Muscle of leg (tissue), 11 donors: ENCODE data around the gene FBP2. TPM values are rescaled to one million over a fixed set of nuclear protein-coding genes. Genes with fewer than 3 reads are reported as not detected.
A peak's percentile ranks its signal among the peaks of the same experiment; 100 is the strongest.
"Not testable (repeated sequence)": the region's sequence is repeated elsewhere in the genome, so short reads cannot be mapped to it uniquely, and the experiment has no call there.

Experiments used
- DNase-seq: peaks from one replicate; pipeline ENCODE4 v3.0.0; 2013
- H3K27ac ChIP-seq: one replicate; pipeline ENCODE4 v1.5.1; 2013; ENCODE audit warnings: mild to moderate bottlenecking, low read length, control low read depth
- H3K27me3 ChIP-seq: one replicate; pipeline ENCODE4 v1.6.1; 2013; ENCODE audit warnings: low read length; ENCODE audit not compliant: control insufficient read depth, insufficient read depth
- H3K36me3 ChIP-seq: one replicate; pipeline ENCODE4 v1.6.1; 2013; ENCODE audit warnings: low read length; ENCODE audit not compliant: control insufficient read depth, insufficient read depth
- H3K4me1 ChIP-seq: one replicate; pipeline ENCODE4 v1.6.1; 2013; ENCODE audit warnings: low read length; ENCODE audit not compliant: control insufficient read depth, insufficient read depth
- H3K4me3 ChIP-seq: one replicate; pipeline ENCODE4 v1.5.1; 2013; ENCODE audit warnings: low read length, control low read depth
- H3K9me3 ChIP-seq: replicated peaks from 2 replicates; pipeline ENCODE4 v1.6.1; 2013; ENCODE audit warnings: low read depth, low read length; ENCODE audit not compliant: control insufficient read depth
- WGBS: methylation state at CpG from one replicate; pipeline ENCODE4 v1.1.5; 2013; ENCODE audit warnings: missing lambda C conversion rate; ENCODE audit not compliant: insufficient coverage; 5-methylcytosine and 5-hydroxymethylcytosine counted together
- polyA plus RNA-seq, 8 donors: library from polyadenylated mRNA; unstranded; fragments of 120-200 nt; gene quantifications; one replicate each; pipeline versions ENCODE4 v1.2.1 to v1.2.3, GENCODE V29; 2013; ENCODE audit warnings: inconsistent platforms in 1 of 8, low replicate concordance in 1 of 8; ENCODE audit not compliant: insufficient read length in 8 of 8, insufficient read depth in 1 of 8
- total RNA-seq: library from RNA; stranded (reverse); fragments of 120-200 nt; gene quantifications from one replicate; pipeline ENCODE4 v1.2.4, GENCODE V29; 2013

FBP2 gene
- total and polyA plus RNA-seq, 9 donors = 35.3 to 105 (median 76.5) TPM

DNA sequence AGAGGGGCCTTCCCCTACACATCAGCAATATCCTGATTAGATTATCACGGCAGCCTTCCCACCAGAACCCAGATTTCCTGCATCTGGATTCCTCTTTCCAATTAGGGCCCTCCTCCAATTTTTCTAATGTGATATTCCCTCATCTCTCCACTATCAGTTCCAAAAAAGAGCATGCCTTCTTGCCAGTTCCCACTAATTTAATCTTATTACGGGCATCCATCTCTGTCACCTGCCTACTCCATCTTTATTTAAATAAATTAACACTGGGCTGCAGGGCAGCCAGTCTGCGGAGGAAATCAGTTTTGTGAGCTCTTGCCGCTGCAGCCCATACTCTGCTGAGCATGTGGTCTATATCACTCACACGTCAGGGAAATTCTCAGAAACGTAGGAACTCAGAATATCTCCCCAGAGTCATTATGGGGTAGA lies 16.6 kb upstream of the FBP2 start:
- Histone ChIP-seq H3K4me1 (peaks cover 9% of the 10 kb centered on the region), H3K9me3 (no peaks in the 10 kb centered on the region), H3K36me3 (no peaks in the 10 kb centered on the region), H3K27me3 (peaks cover 3% of the 10 kb centered on the region), H3K4me3 (no peak overlapping the region), H3K27ac (no peak overlapping the region)
- WGBS = 4% methylated on average over 2 of the region's 6 CpGs
- DNase-seq = peak; percentile 79

DNA sequence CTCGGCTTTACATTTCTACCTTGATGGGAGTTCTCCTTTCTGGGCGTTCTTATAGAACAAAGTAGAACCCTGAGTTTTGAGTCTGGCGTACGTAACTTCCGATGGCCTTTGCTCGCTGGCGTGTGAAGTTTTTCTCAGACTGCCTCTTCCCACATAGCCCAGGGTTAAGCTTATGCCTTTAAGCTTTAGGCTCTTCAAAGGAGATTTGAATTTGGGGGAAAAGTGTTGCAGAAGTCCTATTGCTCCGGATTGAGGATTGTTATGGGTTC lies 13.7 kb upstream of the FBP2 start:
- H3K27me3 ChIP-seq = peaks cover 3% of the 10 kb centered on the region
- no peaks in the 10 kb centered on the region for H3K9me3 ChIP-seq
- no peak for DNase-seq
- H3K4me1 ChIP-seq = peaks cover 21% of the 10 kb centered on the region
- no peak overlapping the region for H3K27ac ChIP-seq
- no peak overlapping the region for H3K4me3 ChIP-seq
- H3K36me3 ChIP-seq = no peaks in the 10 kb centered on the region
- WGBS = 92% methylated on average over 2 of the region's 8 CpGs

DNA sequence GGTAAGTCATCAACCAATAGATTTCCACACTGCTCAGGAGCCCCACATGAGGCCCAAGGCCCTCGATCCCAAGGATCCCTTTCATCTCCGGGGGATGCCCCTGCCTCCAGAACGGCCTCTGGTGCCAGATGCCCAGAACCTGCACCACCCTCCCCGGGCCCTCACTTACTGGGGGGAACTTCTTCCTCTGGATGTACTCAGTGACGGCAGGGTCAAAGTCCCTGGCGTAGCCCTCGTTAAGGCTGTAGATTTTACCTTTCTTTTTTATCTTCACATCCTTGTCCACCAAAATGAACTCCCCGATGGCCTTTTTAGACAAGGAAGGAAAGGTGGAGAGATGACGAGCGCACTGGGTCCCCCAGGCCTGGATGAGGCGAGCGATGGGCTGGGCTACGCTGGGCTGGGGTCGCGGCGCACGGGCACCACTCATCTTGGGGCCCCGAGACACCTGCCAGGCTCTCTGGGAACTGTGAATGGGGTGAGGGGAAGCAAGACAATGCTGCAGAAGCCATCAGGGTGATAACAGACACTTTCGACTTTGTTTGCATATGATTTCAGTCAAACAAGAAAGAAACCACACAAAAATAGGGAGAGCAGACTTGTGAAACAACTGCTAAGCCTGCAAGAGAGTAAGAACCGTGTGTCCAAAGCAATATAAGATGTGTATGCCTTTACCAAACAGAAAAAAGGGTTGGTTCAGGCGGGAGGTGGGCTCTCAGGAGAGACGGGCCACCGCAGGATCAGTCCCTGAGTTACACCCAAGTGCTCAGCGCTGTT lies 13.2 kb upstream of the FBP2 start:
- WGBS = 88% methylated on average over 18 of the region's 24 CpGs
- H3K36me3 ChIP-seq = no peaks in the 10 kb centered on the region
- H3K4me3 ChIP-seq = no peak overlapping the region
- H3K27ac ChIP-seq = no peak overlapping the region
- no peak for DNase-seq
- peaks cover 3% of the 10 kb centered on the region for H3K27me3 ChIP-seq
- H3K9me3 ChIP-seq = no peaks in the 10 kb centered on the region
- peaks cover 21% of the 10 kb centered on the region for H3K4me1 ChIP-seq

DNA sequence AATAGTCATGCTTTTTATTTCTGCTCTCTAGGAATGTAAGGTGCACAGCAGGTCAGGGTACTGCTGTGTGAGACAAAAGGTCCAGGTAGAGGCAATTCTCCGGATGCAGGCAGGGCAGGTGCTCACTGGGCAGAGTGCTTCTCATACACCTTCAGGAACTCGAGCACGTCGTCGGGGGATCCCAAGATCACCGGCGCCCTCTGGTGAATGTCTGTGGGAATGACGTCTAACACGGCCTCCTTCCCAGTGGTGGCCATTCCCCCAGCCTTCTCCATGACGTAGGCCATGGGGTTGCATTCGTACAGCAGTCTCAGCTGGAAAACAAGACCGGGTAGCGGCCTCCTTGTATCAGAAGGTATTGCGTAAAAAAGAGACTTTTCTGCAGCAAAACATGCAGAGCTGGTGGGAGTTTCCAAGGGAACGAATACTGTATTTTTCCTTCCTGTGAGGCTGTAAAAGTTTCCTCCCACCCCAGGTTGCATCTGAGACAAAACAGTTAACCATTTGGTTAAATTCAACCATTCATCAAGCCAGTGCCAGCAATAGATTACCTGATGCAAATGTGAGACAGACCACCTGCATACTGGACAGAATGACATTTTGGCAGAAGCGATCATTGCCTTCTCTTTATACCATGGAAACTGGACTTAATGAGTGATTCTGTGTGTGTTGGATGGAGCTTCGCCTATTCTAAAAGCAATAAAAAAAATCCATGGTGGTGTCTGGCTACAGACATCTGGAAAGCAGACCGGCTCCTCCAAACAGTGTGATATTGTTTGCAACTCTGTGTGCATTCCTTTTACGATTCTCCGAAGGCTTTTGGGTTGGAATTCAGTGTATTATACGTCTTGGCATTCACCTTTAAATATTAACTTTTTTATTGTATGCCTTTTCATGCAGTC lies 9.9 kb upstream of the FBP2 start:
- Histone ChIP-seq H3K4me1 (peaks cover 21% of the 10 kb centered on the region), H3K27me3 (peaks cover 3% of the 10 kb centered on the region), H3K27ac (no peak overlapping the region), H3K4me3 (no peak overlapping the region), H3K36me3 (no peaks in the 10 kb centered on the region), H3K9me3 (no peaks in the 10 kb centered on the region)
- DNase-seq = peak; percentile 73
- WGBS = 0% methylated on average over 1 of the region's 21 CpGs

DNA sequence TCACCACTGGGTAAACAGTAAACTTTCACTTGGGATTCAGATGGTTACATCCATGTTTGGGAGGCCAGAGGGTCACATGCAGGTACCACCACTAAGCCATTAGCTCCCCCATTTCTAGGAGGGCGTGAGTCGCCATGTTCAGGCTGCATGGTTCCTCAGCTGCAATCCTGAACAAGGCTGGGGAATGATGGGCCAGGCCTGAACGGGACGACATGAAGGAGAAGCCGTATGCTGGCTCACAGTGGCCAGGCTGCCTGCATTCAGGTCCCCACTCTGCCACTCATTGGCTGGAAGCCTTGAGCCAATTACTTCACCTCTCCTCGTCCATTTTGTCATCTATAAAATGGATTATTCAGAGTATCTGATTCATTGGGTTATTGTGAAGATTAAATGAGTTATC lies 9.0 kb upstream of the FBP2 start:
- Histone ChIP-seq H3K27me3 (peaks cover 3% of the 10 kb centered on the region), H3K9me3 (no peaks in the 10 kb centered on the region), H3K4me3 (no peak overlapping the region), H3K4me1 (peaks cover 21% of the 10 kb centered on the region), H3K27ac (no peak overlapping the region), H3K36me3 (no peaks in the 10 kb centered on the region)
- WGBS = 58% methylated on average over 2 of the region's 6 CpGs
- no peak for DNase-seq

DNA sequence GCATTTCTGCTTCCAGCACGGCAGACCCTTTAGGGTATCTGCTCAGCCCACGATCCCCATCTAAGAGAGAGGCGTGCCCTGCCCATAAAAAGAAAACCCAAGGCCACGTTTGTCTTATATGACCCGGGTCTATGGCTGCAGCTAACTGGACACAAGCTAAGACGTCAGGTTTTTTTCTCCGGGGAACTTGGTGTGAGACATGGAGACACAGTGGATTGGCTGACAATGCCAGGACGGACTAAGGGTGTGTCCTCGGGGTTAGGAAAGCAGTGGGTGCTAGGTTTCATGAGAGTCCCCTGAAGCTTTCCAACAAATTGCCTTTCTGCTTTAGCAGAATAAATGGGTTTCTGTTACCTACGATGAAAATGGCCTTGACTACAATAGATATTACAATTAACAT lies 7.1 kb upstream of the FBP2 start:
- no peak for DNase-seq
- H3K27ac ChIP-seq = peak overlapping the region; percentile 32
- WGBS = 84% methylated on average over 7 of the region's 10 CpGs
- H3K4me1 ChIP-seq = peaks cover 21% of the 10 kb centered on the region
- H3K36me3 ChIP-seq = no peaks in the 10 kb centered on the region
- no peaks in the 10 kb centered on the region for H3K9me3 ChIP-seq
- H3K4me3 ChIP-seq = no peak overlapping the region
- no peaks in the 10 kb centered on the region for H3K27me3 ChIP-seq

DNA sequence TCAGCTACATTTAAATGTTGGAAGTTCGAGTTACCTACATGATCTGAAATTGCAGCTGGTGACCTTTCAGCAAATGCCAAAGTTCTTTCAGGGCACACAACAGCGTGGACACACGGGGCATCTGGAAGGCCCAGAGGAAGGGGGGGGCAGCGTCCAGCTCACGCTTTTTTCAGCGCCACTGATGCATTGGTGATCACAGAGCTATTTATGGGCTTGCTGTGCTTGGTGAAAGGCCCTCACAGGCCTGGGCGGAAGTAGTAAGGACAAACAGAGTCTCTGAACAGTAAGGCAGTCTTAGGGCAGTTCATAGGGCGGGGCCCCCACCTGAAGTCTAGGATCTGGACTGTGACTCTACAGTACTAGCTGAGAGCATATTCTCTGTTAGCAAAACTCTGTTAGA lies 6.6 kb upstream of the FBP2 start:
- 67% methylated on average over 7 of the region's 8 CpGs for WGBS
- DNase-seq = peak; percentile 26
- peak overlapping the region; percentile 32 for H3K27ac ChIP-seq

DNA sequence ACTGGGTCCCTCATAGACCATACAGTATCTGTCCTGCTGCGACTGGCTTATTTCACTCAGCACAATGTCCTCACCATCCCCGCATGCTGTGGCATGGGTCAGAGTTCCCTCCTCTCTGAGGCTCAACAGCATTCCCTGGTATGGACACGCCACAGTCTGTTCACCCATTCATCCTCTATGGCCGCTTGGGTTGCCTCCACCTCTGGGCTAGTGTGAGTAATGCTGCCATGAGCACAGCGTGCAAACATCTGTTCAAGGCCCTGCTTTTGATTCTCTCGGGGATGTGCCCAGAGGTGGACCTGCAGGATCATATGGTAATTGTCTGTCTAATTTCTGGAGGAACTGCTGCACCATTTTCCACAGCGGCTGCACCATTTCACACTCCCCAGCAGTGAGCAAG lies 5.5 kb upstream of the FBP2 start:
- Histone ChIP-seq H3K27me3 (no peaks in the 10 kb centered on the region), H3K36me3 (no peaks in the 10 kb centered on the region), H3K9me3 (no peaks in the 10 kb centered on the region), H3K27ac (no peak overlapping the region), H3K4me1 (peaks cover 19% of the 10 kb centered on the region), H3K4me3 (no peak overlapping the region)
- 78% methylated on average over 4 of the region's 7 CpGs for WGBS
- DNase-seq = no peak

More for the DNA sequence above, 6.6 kb upstream of the FBP2 start:
- Histone ChIP-seq H3K36me3 (no peaks in the 10 kb centered on the region), H3K4me3 (no peak overlapping the region), H3K9me3 (no peaks in the 10 kb centered on the region), H3K4me1 (peaks cover 21% of the 10 kb centered on the region), H3K27me3 (no peaks in the 10 kb centered on the region)

DNA sequence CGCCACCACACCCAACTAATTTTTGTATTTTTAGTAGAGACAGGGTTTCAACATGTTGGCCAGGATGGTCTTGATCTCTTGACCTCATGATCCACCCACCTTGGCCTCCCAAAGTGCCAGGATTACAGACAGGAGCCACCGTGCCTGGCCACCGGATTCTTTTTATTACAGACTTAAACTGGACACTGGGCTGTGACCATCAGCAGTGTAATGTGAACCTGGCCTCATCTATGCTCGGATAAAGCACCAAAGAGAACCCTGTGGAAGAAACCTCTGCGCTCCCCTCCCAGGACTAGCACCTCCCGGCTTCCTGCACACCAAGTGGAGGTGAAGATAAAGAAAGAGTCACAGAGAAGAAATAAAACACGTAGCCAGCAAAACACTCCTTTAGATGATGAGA lies 941 bp downstream of the FBP2 start:
- not testable (repeated sequence) for H3K4me1 ChIP-seq, H3K9me3 ChIP-seq, H3K27me3 ChIP-seq, H3K36me3 ChIP-seq, H3K27ac ChIP-seq, DNase-seq
- peak overlapping the region; percentile 33 for H3K4me3 ChIP-seq
- 38% methylated on average over 2 of the region's 7 CpGs for WGBS

DNA sequence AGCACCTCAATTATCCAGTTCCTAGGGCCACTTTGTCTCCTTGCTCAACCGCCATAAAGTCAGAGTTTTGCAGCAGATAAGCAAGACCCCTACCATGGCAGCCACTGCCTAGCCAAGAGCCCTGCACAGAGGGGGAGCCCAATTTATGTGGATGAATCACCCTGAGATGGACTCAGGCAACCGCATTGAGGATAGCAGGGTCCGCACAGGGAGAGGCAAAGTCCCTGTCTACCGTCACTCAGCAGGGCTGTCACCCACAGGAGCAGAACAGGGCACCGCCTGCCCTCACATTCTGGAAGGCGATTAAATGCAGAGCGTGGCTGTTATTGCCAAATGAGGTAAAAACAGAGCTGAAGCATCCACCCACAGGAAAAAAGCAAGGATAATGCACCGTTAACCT lies 1.7 kb downstream of the FBP2 start:
- 95% methylated on average over 7 of the region's 8 CpGs for WGBS

More for the DNA sequence above, 1.7 kb downstream of the FBP2 start:
- H3K27ac ChIP-seq = no peak overlapping the region
- no peak for DNase-seq
- no peak overlapping the region for H3K4me3 ChIP-seq
- H3K4me1 ChIP-seq = no peaks in the 10 kb centered on the region
- no peaks in the 10 kb centered on the region for H3K9me3 ChIP-seq
- H3K27me3 ChIP-seq = no peaks in the 10 kb centered on the region
- H3K36me3 ChIP-seq = no peaks in the 10 kb centered on the region
